ENCODE results near the gene RNF38.
"Not testable (repeated sequence)": the region's sequence is repeated elsewhere in the genome, so short reads cannot be mapped to it uniquely, and the experiment has no call there.

The RNF38 gene

DNA sequence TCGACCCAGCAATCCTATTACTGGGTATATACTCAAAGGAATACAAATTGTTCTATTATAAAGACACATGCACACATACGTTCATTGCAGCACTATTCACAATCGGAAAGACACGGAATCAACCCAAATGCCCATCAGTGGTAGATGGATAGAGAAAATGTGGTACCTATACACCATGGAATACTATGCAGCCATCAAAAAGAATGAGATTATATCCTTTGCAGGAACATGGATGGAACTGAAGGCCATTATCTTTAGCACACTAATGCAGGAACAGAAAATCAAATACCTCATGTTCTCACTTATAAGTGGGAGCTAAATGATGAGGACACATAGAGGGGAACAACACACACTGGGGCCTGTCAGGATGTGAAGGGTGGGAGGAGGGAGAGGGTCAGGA lies 78.2 kb downstream of the RNF38 start:
- H4K8ac ChIP-seq (ENCODE audit: low read length); H3K14ac ChIP-seq (ENCODE audit: low read length in 2 of 2); H3K9ac ChIP-seq (ENCODE audit: low read length); H2AK5ac ChIP-seq (ENCODE audit: low read length, severe bottlenecking); H2BK5ac ChIP-seq (ENCODE audit: low read depth, low read length, poor library complexity, severe bottlenecking); H2BK120ac ChIP-seq (ENCODE audit: low read depth, low read length); H3K79me1 ChIP-seq (replicated peaks; ENCODE audit: low read length, poor library complexity, severe bottlenecking); H2AFZ ChIP-seq (ENCODE audit: low read depth, low read length); H3K36me3 ChIP-seq (ENCODE audit: control insufficient read depth in 1 of 2, insufficient read depth in 2 of 2, low read depth in 1 of 2, low read length in 2 of 2); DNase-seq; H3K23ac ChIP-seq (ENCODE audit: low read length in 2 of 2); H3K4me3 ChIP-seq (ENCODE audit: insufficient read depth in 1 of 2, low read depth in 1 of 2, low read length in 2 of 2); H3K27me3 ChIP-seq (ENCODE audit: control insufficient read depth in 1 of 2, insufficient read depth in 1 of 2, low read length in 2 of 2); H3K4me2 ChIP-seq (ENCODE audit: low read length, poor library complexity, severe bottlenecking); H3K27ac ChIP-seq (ENCODE audit: low read length, poor library complexity, severe bottlenecking); H3K18ac ChIP-seq (ENCODE audit: low read depth in 1 of 2, low read length in 2 of 2); H4K91ac ChIP-seq (ENCODE audit: low read length); H2BK12ac ChIP-seq (ENCODE audit: low read length in 2 of 2); H3K9me3 ChIP-seq (ENCODE audit: control insufficient read depth, low read length); H2BK15ac ChIP-seq (ENCODE audit: low read depth, poor library complexity, severe bottlenecking); H3K4ac ChIP-seq (ENCODE audit: low read depth in 1 of 2, low read length in 2 of 2): not testable (repeated sequence)
- H3K4me1 ChIP-seq (ENCODE audit: control insufficient read depth, insufficient read depth, low read depth, low read length): peaks cover 20% of the 10 kb centered on the region
- no CpG with 5 or more reads among the region's 4 CpGs for WGBS

DNA sequence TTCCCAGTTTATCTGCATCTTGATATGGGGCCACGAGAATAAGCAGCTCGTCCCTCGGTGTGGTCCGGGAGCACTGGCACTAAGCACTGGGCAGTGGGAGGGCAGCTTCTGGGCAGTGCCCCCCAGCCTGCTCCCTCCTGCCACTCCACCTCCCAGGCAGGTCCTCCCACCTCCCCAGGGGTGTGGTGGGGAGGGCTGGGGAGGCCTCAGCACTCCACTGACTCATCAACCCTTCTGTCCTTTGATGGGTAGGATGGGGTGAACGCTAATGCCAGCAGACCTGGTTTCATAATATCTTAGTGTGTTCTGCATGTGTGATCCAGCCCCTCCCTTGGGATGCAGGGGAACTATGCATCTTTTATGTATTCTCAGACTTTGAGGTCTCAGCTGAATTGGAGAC lies 79.6 kb downstream of the RNF38 start:
- H3K36me3 ChIP-seq (ENCODE audit: control insufficient read depth in 1 of 2, insufficient read depth in 2 of 2, low read depth in 1 of 2, low read length in 2 of 2): no peaks in the 10 kb centered on the region
- H2BK15ac ChIP-seq (ENCODE audit: low read depth, poor library complexity, severe bottlenecking): no peak overlapping the region
- H3K9me3 ChIP-seq (ENCODE audit: control insufficient read depth, low read length): no peaks in the 10 kb centered on the region
- H3K18ac ChIP-seq (ENCODE audit: low read depth in 1 of 2, low read length in 2 of 2): no peak overlapping the region
- H2BK5ac ChIP-seq (ENCODE audit: low read depth, low read length, poor library complexity, severe bottlenecking): peak overlapping the region; percentile 84
- H4K91ac ChIP-seq (ENCODE audit: low read length): no peak overlapping the region
- peak overlapping the region in 1 of 2 experiments; percentile 36 for H3K14ac ChIP-seq (ENCODE audit: low read length in 2 of 2)
- no peak overlapping the region for H3K4ac ChIP-seq (ENCODE audit: low read depth in 1 of 2, low read length in 2 of 2)
- H2AK5ac ChIP-seq (ENCODE audit: low read length, severe bottlenecking): peak overlapping the region; percentile 97
- H2AFZ ChIP-seq (ENCODE audit: low read depth, low read length): no peak overlapping the region
- no peak overlapping the region for H2BK120ac ChIP-seq (ENCODE audit: low read depth, low read length)
- no CpG with 5 or more reads among the region's 5 CpGs for WGBS
- DNase-seq: no peak
- H3K27ac ChIP-seq (ENCODE audit: low read length, poor library complexity, severe bottlenecking): peak overlapping the region; percentile 93
- H4K8ac ChIP-seq (ENCODE audit: low read length): no peak overlapping the region
- no peak overlapping the region for H3K4me2 ChIP-seq (ENCODE audit: low read length, poor library complexity, severe bottlenecking)
- H2BK12ac ChIP-seq (ENCODE audit: low read length in 2 of 2): peak overlapping the region in 1 of 2 experiments; percentile 42
- H3K79me1 ChIP-seq (replicated peaks; ENCODE audit: low read length, poor library complexity, severe bottlenecking): no peaks in the 10 kb centered on the region
- peak overlapping the region in 1 of 2 experiments; percentile 59 for H3K23ac ChIP-seq (ENCODE audit: low read length in 2 of 2)
- H3K9ac ChIP-seq (ENCODE audit: low read length): no peak overlapping the region
- no peak overlapping the region for H3K4me3 ChIP-seq (ENCODE audit: insufficient read depth in 1 of 2, low read depth in 1 of 2, low read length in 2 of 2)
- H3K4me1 ChIP-seq (ENCODE audit: control insufficient read depth, insufficient read depth, low read depth, low read length): peaks cover 21% of the 10 kb centered on the region
- peaks cover 0 to 10% of the 10 kb centered on the region in 2 experiments for H3K27me3 ChIP-seq (ENCODE audit: control insufficient read depth in 1 of 2, insufficient read depth in 1 of 2, low read length in 2 of 2)

GRCh38 chr9:36319806-36320205 lies 80.3 kb downstream of the RNF38 start:
- Histone ChIP-seq H3K23ac (ENCODE audit: low read length in 2 of 2) (no peak overlapping the region), H3K79me1 (replicated peaks; ENCODE audit: low read length, poor library complexity, severe bottlenecking) (no peaks in the 10 kb centered on the region), H2AK5ac (ENCODE audit: low read length, severe bottlenecking) (no peak overlapping the region), H4K8ac (ENCODE audit: low read length) (no peak overlapping the region), H3K9ac (ENCODE audit: low read length) (no peak overlapping the region), H3K4me3 (ENCODE audit: insufficient read depth in 1 of 2, low read depth in 1 of 2, low read length in 2 of 2) (no peak overlapping the region), H3K4ac (ENCODE audit: low read depth in 1 of 2, low read length in 2 of 2) (no peak overlapping the region), H3K18ac (ENCODE audit: low read depth in 1 of 2, low read length in 2 of 2) (no peak overlapping the region), H2BK120ac (ENCODE audit: low read depth, low read length) (no peak overlapping the region), H3K4me1 (ENCODE audit: control insufficient read depth, insufficient read depth, low read depth, low read length) (peaks cover 24% of the 10 kb centered on the region), H3K36me3 (ENCODE audit: control insufficient read depth in 1 of 2, insufficient read depth in 2 of 2, low read depth in 1 of 2, low read length in 2 of 2) (no peaks in the 10 kb centered on the region), H2BK15ac (ENCODE audit: low read depth, poor library complexity, severe bottlenecking) (no peak overlapping the region), H4K91ac (ENCODE audit: low read length) (no peak overlapping the region), H3K9me3 (ENCODE audit: control insufficient read depth, low read length) (no peaks in the 10 kb centered on the region), H2BK12ac (ENCODE audit: low read length in 2 of 2) (no peak overlapping the region), H2AFZ (ENCODE audit: low read depth, low read length) (no peak overlapping the region), H3K27ac (ENCODE audit: low read length, poor library complexity, severe bottlenecking) (peak overlapping the region; percentile 99), H2BK5ac (ENCODE audit: low read depth, low read length, poor library complexity, severe bottlenecking) (peak overlapping the region; percentile 74), H3K14ac (ENCODE audit: low read length in 2 of 2) (no peak overlapping the region), H3K4me2 (ENCODE audit: low read length, poor library complexity, severe bottlenecking) (no peak overlapping the region), H3K27me3 (ENCODE audit: control insufficient read depth in 1 of 2, insufficient read depth in 1 of 2, low read length in 2 of 2) (peaks cover 0 to 12% of the 10 kb centered on the region in 2 experiments)
- 63% methylated on average over 4 of the region's 6 CpGs for WGBS
- no peak for DNase-seq

GRCh38 chr9:36319183-36319582 lies 80.9 kb downstream of the RNF38 start:
- Histone ChIP-seq H3K9me3 (ENCODE audit: control insufficient read depth, low read length) (no peaks in the 10 kb centered on the region), H3K79me1 (replicated peaks; ENCODE audit: low read length, poor library complexity, severe bottlenecking) (no peaks in the 10 kb centered on the region), H3K14ac (ENCODE audit: low read length in 2 of 2) (no peak overlapping the region), H3K27me3 (ENCODE audit: control insufficient read depth in 1 of 2, insufficient read depth in 1 of 2, low read length in 2 of 2) (peaks cover 0 to 12% of the 10 kb centered on the region in 2 experiments), H2AK5ac (ENCODE audit: low read length, severe bottlenecking) (peak overlapping the region; percentile 94), H3K18ac (ENCODE audit: low read depth in 1 of 2, low read length in 2 of 2) (no peak overlapping the region), H4K91ac (ENCODE audit: low read length) (no peak overlapping the region), H3K27ac (ENCODE audit: low read length, poor library complexity, severe bottlenecking) (peak overlapping the region; percentile 99), H3K4me2 (ENCODE audit: low read length, poor library complexity, severe bottlenecking) (no peak overlapping the region), H2BK12ac (ENCODE audit: low read length in 2 of 2) (no peak overlapping the region), H2BK120ac (ENCODE audit: low read depth, low read length) (no peak overlapping the region), H3K4me1 (ENCODE audit: control insufficient read depth, insufficient read depth, low read depth, low read length) (peaks cover 27% of the 10 kb centered on the region), H2BK15ac (ENCODE audit: low read depth, poor library complexity, severe bottlenecking) (no peak overlapping the region), H3K36me3 (ENCODE audit: control insufficient read depth in 1 of 2, insufficient read depth in 2 of 2, low read depth in 1 of 2, low read length in 2 of 2) (no peaks in the 10 kb centered on the region), H3K9ac (ENCODE audit: low read length) (no peak overlapping the region), H3K23ac (ENCODE audit: low read length in 2 of 2) (no peak overlapping the region), H3K4me3 (ENCODE audit: insufficient read depth in 1 of 2, low read depth in 1 of 2, low read length in 2 of 2) (no peak overlapping the region), H3K4ac (ENCODE audit: low read depth in 1 of 2, low read length in 2 of 2) (no peak overlapping the region), H4K8ac (ENCODE audit: low read length) (no peak overlapping the region), H2BK5ac (ENCODE audit: low read depth, low read length, poor library complexity, severe bottlenecking) (peak overlapping the region; percentile 88), H2AFZ (ENCODE audit: low read depth, low read length) (no peak overlapping the region)
- no peak for DNase-seq
- 94% methylated on average over 5 of the region's 7 CpGs for WGBS

Data from mesenchymal stem cell (in vitro differentiated cells and primary cell).